Neural crest cell (in vitro differentiated cells): Measurements from ENCODE around the gene LRMDA. TPM values are rescaled to one million over a fixed set of nuclear protein-coding genes. Genes with fewer than 3 reads are reported as not detected.

Source experiments
- DNase-seq: peaks from one replicate; pipeline ENCODE4 v3.0.0; 2021; ENCODE audit warnings: low read depth, mixed read lengths, low spot score
- H3K27ac Mint-ChIP-seq: one replicate; pipeline ENCODE4 v1.8.0; 2021; ENCODE audit warnings: mild to moderate bottlenecking, mixed read lengths; ENCODE audit not compliant: unreplicated experiment
- H3K27me3 Mint-ChIP-seq: 2 replicates; pipeline ENCODE4 v1.8.0; 2021; ENCODE audit warnings: low read depth, mild to moderate bottlenecking, mixed read lengths
- H3K36me3 Mint-ChIP-seq: 2 replicates; pipeline ENCODE4 v1.8.0; 2021; ENCODE audit warnings: low read depth, mild to moderate bottlenecking, mixed read lengths
- H3K4me1 Mint-ChIP-seq: 2 replicates; pipeline ENCODE4 v1.8.0; 2021; ENCODE audit warnings: mixed read lengths
- H3K4me3 Mint-ChIP-seq: one replicate; pipeline ENCODE4 v1.8.0; 2021; ENCODE audit warnings: mild to moderate bottlenecking, mixed read lengths
- H3K9me3 Mint-ChIP-seq: 2 replicates; pipeline ENCODE4 v1.8.0; 2021; ENCODE audit warnings: mixed read lengths
- CTCF ChIP-seq: fragments of 200-600 bp; sonication (generic); conservative IDR thresholded peaks from 2 replicates; pipeline ENCODE4 v1.5.0; 2021; ENCODE audit warnings: antibody characterized with exemption, mild to moderate bottlenecking
- total RNA-seq: library from RNA; stranded (reverse); gene quantifications from 2 replicates; pipeline ENCODE4 v1.2.1, GENCODE V29; 2021

LRMDA gene
- total RNA-seq, 1 donor from 2014 or later = 3.1 TPM

GRCh38 chr10:76309070-76309469 is 877.6 kb downstream of the LRMDA start:
- Mint-ChIP-seq H3K9me3 (no peaks in the 10 kb centered on the region), H3K4me3 (no peak overlapping the region), H3K4me1 (peaks cover 30% of the 10 kb centered on the region), H3K36me3 (no peaks in the 10 kb centered on the region), H3K27ac (peak overlapping the region; percentile 32), H3K27me3 (no peaks in the 10 kb centered on the region)
- no peak for TF ChIP-seq CTCF
- DNase-seq = no peak

- DNase-seq = no peak
- Mint-ChIP-seq H3K36me3 (no peaks in the 10 kb centered on the region), H3K27ac (no peak overlapping the region), H3K27me3 (no peaks in the 10 kb centered on the region), H3K4me1 (peaks cover 29% of the 10 kb centered on the region), H3K4me3 (no peak overlapping the region), H3K9me3 (no peaks in the 10 kb centered on the region)
- TF ChIP-seq CTCF = no peak
These were observed 878.5 kb downstream of the LRMDA start for GRCh38 chr10:76309741-76310587.

GRCh38 chr10:76310588-76311080 is 879.2 kb downstream of the LRMDA start:
- Mint-ChIP-seq H3K27me3 (no peaks in the 10 kb centered on the region), H3K9me3 (no peaks in the 10 kb centered on the region), H3K36me3 (no peaks in the 10 kb centered on the region), H3K27ac (no peak overlapping the region), H3K4me1 (peaks cover 29% of the 10 kb centered on the region), H3K4me3 (no peak overlapping the region)
- DNase-seq = no peak
- TF ChIP-seq CTCF = no peak

GRCh38 chr10:76311752-76312636 is 880.6 kb downstream of the LRMDA start:
- Mint-ChIP-seq H3K27ac (no peak overlapping the region), H3K9me3 (peaks cover 3% of the 10 kb centered on the region), H3K36me3 (no peaks in the 10 kb centered on the region), H3K4me1 (peaks cover 29% of the 10 kb centered on the region), H3K27me3 (no peaks in the 10 kb centered on the region), H3K4me3 (no peak overlapping the region)
- peak; percentile 65 for TF ChIP-seq CTCF
- no peak for DNase-seq

GRCh38 chr10:76315240-76315639 is 883.8 kb downstream of the LRMDA start:
- Mint-ChIP-seq H3K4me3 (no peak overlapping the region), H3K9me3 (peaks cover 6% of the 10 kb centered on the region), H3K36me3 (no peaks in the 10 kb centered on the region), H3K27me3 (no peaks in the 10 kb centered on the region), H3K27ac (no peak overlapping the region), H3K4me1 (peaks cover 8% of the 10 kb centered on the region)
- TF ChIP-seq CTCF = no peak
- no peak for DNase-seq
